ENCODE measurements around the gene ANO10.

ANO10 gene

GRCh38 chr3:43353393-43353792 is 268.4 kb downstream of the ANO10 start:
- no peak for FAIRE-seq
- no peak for DNase-seq (ENCODE audit: low spot score)

DNA sequence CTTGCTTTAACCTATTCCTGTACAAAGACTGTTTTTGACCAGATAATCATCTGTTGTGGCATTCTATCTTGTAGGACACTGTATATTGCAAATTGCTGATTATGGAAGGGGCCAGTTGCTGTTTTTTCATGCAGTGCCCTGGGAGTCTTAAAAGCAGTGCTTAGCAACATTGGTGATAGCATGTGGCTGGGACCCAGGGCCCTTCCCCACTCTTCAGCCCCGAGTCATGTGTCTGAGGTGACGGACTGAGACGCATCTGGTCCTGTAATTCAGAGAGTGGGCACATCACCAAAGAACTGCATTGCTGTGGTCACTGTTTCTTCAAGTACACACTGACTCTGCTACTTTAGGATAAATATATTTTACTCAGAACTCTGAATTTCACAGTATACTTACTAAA is 272.1 kb downstream of the ANO10 start:
- no peak for DNase-seq (ENCODE audit: low spot score)
- no peak for FAIRE-seq

DNA sequence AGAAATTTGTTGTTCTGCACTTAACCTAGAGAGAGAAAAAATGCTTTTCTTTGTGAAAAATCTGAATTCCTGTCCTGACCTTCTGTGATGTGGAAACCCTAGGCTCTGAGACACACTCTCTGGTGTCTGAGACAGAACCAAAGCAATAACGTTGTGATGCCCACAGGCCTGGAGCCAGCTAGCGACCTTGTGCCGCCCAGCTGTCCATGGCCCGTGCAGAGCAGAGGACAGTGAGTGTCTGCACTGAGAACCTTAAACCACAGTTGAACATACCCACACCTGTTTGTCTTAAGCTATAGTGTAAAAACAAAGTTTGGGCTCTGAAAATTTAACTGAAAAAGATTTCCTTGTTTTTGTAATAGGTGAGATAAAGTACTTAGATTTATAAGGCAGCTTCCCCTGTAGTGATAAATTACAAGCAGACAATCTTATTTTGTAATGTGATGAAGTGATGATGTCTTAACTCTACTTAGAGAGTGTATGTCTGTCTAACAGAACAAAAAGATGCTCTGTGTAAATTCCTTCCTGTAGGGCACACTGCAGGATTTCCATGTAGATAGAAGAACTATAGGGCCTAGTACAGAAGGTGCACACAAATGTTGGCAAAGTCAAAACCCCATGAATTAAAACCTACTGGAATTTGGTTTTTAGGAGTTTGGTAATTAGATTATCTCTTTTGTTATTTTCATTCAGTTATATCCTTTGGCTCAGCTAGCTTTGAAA is 272.8 kb downstream of the ANO10 start:
- FAIRE-seq (no peak), DNase-seq (ENCODE audit: low spot score) (no peak)

GRCh38 chr3:43348350-43348749 is 273.5 kb downstream of the ANO10 start:
- no peak for FAIRE-seq
- no peak for DNase-seq (ENCODE audit: low spot score)

DNA sequence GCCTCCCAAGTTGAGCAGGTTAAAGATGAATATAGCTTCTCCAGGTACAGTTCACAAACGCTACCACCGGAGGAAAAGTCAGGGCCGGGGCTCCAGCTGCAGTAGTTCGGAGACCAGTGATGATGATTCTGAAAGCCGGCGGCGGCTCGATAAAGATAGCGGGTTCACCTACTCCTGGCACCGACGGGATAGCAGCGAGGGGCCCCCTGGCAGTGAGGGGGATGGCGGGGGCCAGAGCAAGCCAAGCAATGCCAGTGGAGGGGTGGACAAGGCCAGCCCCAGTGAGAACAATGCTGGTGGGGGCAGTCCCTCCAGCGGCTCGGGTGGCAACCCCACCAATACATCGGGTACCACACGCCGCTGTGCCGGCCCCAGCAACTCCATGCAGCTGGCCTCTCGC is 274.0 kb downstream of the ANO10 start:
- DNase-seq (ENCODE audit: low spot score) (no peak), FAIRE-seq (no peak)

- DNase-seq (ENCODE audit: low spot score) (no peak), FAIRE-seq (no peak)
Observed at GRCh38 chr3:43346978-43347749, 274.6 kb downstream of the ANO10 start.

DNA sequence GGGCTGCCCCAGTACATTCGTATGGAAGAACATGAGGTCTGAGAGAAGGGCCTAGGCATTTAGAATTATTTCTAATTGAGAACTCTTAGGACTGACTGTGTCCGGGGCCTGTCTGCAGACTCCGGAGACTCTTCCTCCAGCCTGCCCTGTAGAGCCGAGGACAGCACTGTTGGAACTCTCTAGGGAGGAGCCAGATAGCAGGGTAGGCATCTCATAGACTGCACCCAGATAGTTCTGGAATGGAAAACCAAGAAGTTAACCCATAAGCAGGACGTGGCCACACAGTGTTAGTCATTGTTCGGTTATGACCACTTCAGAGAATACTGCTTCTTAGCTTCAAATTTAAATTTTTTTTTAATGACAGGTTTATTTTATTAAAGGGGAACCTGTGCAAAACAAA is 275.9 kb downstream of the ANO10 start:
- DNase-seq (ENCODE audit: low spot score) (peak; percentile 9), FAIRE-seq (no peak)

GRCh38 chr3:43345246-43345645 is 276.6 kb downstream of the ANO10 start:
- FAIRE-seq (no peak), DNase-seq (ENCODE audit: low spot score) (no peak)

- FAIRE-seq: no peak
- no peak for DNase-seq (ENCODE audit: low spot score)
Observed at GRCh38 chr3:43344520-43344919, 277.3 kb downstream of the ANO10 start.

DNA sequence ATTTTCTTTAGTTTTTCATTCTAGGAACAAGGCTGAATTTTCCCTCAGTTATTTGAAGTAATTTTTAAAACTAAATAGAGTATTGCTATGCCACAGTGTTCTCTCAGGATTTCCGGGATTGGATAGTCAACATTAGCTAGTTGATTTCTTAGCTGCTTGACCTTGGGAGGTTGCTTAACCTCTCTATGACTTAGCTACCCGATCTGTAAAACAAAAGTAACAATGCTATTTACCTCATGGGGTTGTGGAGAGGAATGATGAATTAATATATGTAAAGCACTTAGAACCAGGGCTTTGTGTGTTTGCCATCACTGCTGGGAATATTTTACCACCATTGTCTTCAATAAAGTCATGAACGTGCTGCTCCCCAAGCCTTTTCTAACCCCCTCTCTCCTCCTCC is 278.0 kb downstream of the ANO10 start:
- FAIRE-seq (no peak), DNase-seq (ENCODE audit: low spot score) (no peak)

DNA sequence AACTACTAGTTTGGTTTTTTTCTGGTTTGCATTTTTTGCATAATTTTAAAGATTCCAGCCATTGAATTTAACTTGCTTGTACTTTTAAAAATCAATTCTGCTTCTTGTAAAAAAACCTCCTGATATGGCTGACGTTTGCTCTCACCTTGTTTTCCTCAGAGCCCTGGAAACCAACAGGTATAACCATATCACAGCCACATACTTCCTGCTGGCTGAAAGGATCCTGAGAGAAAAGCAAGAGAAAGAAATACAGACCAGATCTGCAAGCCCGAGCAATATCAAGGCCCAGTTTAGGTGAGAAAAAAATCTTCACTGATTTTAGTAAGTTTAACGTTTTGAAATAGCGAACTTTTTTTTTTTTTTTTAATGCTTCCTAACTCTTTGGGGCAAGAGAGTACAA is 278.6 kb downstream of the ANO10 start:
- FAIRE-seq (no peak), DNase-seq (ENCODE audit: low spot score) (no peak)

- DNase-seq (ENCODE audit: low spot score): no peak
- no peak for FAIRE-seq
Observed at GRCh38 chr3:43341788-43342187, 280.0 kb downstream of the ANO10 start.

GRCh38 chr3:43340403-43340802 is 281.4 kb downstream of the ANO10 start:
- FAIRE-seq: no peak

GRCh38 chr3:43338295-43338694 is 283.5 kb downstream of the ANO10 start:
- FAIRE-seq (no peak), DNase-seq (ENCODE audit: low spot score) (peak; percentile 8)

More at GRCh38 chr3:43340403-43340802, 281.4 kb downstream of the ANO10 start:
- no peak for DNase-seq (ENCODE audit: low spot score)

DNA sequence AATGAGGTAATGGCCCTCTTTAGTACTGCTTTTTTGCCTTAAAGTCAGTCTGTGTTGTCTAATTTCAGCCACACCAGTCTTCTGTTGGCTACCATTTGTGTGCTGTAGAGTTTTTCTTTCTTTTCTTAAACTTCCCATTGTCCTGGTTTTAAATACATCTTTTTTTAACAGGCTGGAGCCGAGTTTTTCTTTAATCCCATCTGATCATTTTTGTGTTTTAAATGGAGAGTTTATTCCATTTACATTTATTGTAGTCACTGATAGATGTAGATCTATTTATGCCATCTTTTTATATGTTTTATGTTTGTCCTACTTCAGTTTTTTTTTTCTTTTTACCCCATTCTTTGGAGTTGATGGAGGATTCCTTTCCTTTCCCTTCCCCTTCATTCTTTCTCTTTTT is 286.0 kb downstream of the ANO10 start:
- FAIRE-seq (no peak), DNase-seq (ENCODE audit: low spot score) (no peak)

- DNase-seq (ENCODE audit: low spot score) (no peak), FAIRE-seq (no peak)
Observed at GRCh38 chr3:43334976-43335375, 286.8 kb downstream of the ANO10 start.

- no peak for FAIRE-seq
- DNase-seq (ENCODE audit: low spot score): no peak
Observed at GRCh38 chr3:43331381-43331780, 290.4 kb downstream of the ANO10 start.

DNA sequence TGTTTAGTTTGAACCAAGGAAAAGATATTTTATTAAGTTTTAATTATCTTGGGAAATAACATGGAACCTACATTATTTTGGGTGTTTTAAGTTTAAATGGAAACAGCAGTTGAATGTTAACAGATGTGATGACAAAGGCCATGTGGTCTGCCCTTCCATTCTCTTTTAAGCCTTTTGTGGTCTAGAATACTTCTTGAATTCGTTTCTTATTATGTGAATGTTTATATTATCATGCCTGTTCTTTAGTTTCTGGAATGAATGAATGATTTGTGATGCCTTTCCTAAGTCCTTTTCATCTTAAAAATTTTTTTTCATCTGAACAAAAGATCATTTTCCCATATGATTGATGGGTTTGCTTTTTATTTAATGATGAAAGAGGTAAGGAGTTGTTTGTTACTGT is 290.8 kb downstream of the ANO10 start:
- no peak for FAIRE-seq

GRCh38 chr3:43328653-43329052 is 293.2 kb downstream of the ANO10 start:
- FAIRE-seq (no peak), DNase-seq (ENCODE audit: low spot score) (no peak)

More for the DNA sequence above, 290.8 kb downstream of the ANO10 start:
- no peak for DNase-seq (ENCODE audit: low spot score)

DNA sequence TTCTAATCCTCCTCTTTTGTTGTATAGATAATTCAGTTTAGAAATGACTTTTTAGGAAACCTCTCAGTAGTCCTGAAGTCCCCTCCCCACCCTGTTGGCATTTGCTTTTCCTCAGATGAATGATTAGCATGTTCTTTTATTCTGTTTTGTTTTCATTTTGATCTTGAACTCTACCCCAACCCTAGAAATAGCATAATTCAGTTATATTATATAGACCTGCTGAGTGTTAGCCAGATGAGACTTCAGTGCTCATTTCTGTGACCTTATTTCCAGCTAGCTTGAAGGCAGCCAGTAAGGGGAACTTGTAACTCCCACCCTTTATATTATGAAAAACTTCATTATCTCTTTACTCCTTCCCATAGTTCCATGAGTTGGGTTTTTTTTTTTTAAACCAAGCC is 294.2 kb downstream of the ANO10 start:
- FAIRE-seq (no peak), DNase-seq (ENCODE audit: low spot score) (no peak)

DNA sequence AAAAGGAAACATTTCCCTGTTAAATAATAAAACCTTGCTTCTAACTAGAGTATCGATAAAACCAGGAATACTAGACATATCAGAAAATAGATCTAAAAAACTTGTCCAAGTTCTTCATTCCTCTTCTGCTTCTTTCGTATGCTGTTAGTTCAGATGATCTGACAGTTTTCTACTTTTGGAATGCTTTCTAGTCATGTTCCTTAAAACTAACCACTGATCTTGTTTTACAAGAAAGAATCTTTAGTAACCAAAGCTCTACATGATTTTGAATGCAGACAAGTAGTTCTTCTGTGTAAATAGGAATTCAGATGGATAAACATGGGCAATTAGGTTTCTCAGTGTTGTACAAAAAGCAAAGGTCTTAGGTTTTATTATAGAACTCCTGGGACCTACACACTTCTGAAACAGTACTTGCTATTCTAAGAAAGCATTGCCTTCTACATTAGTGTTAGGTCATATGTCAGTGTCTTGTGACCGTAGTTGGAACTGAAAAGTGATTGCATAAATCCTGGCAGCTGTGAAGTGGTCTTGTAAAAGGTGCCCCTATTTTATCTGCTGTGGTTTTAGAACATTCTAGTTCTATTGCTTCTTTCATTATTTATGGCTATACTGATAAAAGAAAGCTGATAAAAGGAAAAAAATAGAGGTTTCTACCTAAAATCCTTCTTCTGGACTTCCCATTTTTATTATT is 294.8 kb downstream of the ANO10 start:
- FAIRE-seq: no peak
- no peak for DNase-seq (ENCODE audit: low spot score)

- FAIRE-seq (no peak), DNase-seq (ENCODE audit: low spot score) (no peak)
Observed at GRCh38 chr3:43323541-43323940, 298.3 kb downstream of the ANO10 start.
